Measurements from ENCODE around the gene PALLD.

PALLD gene

DNA sequence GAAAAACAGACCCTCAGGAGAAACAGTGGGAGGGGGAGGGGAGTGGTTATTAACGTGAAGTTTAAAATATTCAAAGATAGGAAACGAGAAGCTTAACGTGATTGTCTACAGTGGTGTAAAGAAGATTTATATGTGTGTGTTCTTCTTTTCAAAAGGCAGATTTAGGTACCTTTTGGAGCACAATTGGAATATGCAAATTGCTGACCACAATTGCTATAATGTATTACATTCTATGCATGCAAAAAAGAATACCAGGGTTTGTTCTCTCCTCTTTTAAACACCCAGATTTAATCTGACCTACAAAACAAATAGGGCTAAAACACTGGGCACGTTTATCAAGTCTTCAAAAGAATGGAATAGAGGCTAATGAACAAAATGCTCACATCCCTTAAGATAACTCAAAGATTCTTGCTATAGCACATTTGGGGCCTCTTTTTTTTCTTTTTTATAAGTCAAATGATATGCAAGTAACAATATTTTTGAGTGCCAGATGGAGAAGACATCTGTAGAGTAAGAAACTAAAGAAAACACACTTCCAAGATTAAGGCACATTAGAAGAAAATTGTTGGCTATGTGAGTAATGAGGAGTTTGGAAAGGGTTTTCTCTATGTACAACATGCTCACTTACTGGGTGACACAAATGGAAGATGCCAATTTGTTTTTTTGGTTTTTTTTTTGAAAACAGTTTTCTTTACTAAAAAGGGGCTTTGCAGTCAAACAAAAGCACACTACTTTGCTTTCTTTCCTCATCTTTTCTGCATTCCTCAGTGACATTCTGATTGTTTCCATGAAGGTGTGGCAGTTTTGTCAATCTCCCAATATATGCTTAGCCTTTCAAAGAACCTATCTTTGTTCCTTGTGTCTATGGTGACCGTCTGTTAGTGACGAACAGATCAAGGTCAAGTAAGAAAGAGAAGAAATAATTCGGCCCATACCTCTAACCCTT, 240.3 kb downstream of the PALLD start:
- no peak overlapping the region for H3K9ac ChIP-seq (ENCODE audit: low read length)
- H3K27me3 ChIP-seq (ENCODE audit: insufficient read depth, low read length) = no peaks in the 10 kb centered on the region
- TF ChIP-seq, protein P1, sequence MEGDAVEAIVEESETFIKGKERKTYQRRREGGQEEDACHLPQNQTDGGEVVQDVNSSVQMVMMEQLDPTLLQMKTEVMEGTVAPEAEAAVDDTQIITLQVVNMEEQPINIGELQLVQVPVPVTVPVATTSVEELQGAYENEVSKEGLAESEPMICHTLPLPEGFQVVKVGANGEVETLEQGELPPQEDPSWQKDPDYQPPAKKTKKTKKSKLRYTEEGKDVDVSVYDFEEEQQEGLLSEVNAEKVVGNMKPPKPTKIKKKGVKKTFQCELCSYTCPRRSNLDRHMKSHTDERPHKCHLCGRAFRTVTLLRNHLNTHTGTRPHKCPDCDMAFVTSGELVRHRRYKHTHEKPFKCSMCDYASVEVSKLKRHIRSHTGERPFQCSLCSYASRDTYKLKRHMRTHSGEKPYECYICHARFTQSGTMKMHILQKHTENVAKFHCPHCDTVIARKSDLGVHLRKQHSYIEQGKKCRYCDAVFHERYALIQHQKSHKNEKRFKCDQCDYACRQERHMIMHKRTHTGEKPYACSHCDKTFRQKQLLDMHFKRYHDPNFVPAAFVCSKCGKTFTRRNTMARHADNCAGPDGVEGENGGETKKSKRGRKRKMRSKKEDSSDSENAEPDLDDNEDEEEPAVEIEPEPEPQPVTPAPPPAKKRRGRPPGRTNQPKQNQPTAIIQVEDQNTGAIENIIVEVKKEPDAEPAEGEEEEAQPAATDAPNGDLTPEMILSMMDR (IDR thresholded peaks at IDR 0.05; ENCODE audit: low read length) = no peak
- TF ChIP-seq EZH2 (IDR thresholded peaks at IDR 0.05; ENCODE audit: borderline replicate concordance, low read length) = no peak
- H3K4me1 ChIP-seq (ENCODE audit: insufficient read depth, low read length, severe bottlenecking) = no peaks in the 10 kb centered on the region
- H3K4me2 ChIP-seq (ENCODE audit: low read length) = no peak overlapping the region
- H3K36me3 ChIP-seq (ENCODE audit: insufficient read depth, low read length) = no peaks in the 10 kb centered on the region
- no peaks in the 10 kb centered on the region for H4K20me1 ChIP-seq (ENCODE audit: insufficient read depth, low read length)
- no peak overlapping the region for H3K4me3 ChIP-seq (ENCODE audit: low read depth, low read length, poor library complexity, severe bottlenecking)
- H3K9me2 ChIP-seq (ENCODE audit: low read depth, low read length) = no peaks in the 10 kb centered on the region
- H3F3A ChIP-seq (ENCODE audit: insufficient read depth, low read length) = no peaks in the 10 kb centered on the region
- no peak overlapping the region for H3K27ac ChIP-seq (ENCODE audit: low read depth, low read length, poor library complexity, severe bottlenecking)
- no peaks in the 10 kb centered on the region for H3K79me2 ChIP-seq (ENCODE audit: insufficient read depth, low read length)
- no peak overlapping the region for H2AFZ ChIP-seq (ENCODE audit: low read length)
- no peaks in the 10 kb centered on the region for H3K9me3 ChIP-seq (ENCODE audit: low read length)

DNA sequence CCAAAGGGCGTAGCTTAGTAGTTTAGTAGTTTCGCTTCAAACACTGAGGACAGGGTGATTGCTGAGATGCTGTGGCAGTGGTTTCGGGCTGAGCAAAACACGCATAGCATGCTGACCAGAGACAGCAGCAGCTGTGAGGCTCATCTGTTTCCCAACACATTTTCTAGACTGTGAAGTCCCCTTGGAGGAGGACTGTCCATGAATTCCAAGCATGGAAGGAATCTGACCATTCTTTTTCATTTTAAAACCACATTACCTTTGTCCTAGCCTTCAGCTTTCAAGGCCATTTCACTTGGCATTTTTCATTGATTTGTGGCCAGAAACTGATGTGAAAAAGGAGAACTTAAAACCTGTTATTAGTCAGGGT, 240.9 kb downstream of the PALLD start:
- H2AFZ ChIP-seq (ENCODE audit: low read length) = no peak overlapping the region
- no peaks in the 10 kb centered on the region for H3K27me3 ChIP-seq (ENCODE audit: insufficient read depth, low read length)
- H3K4me2 ChIP-seq (ENCODE audit: low read length) = no peak overlapping the region
- no peaks in the 10 kb centered on the region for H3K79me2 ChIP-seq (ENCODE audit: insufficient read depth, low read length)
- H3K9ac ChIP-seq (ENCODE audit: low read length) = no peak overlapping the region
- no peak for TF ChIP-seq EZH2 (IDR thresholded peaks at IDR 0.05; ENCODE audit: borderline replicate concordance, low read length)
- TF ChIP-seq, protein P1 (IDR thresholded peaks at IDR 0.05; ENCODE audit: low read length) = no peak
- H3F3A ChIP-seq (ENCODE audit: insufficient read depth, low read length) = no peaks in the 10 kb centered on the region
- no peaks in the 10 kb centered on the region for H3K9me3 ChIP-seq (ENCODE audit: low read length)
- no peaks in the 10 kb centered on the region for H3K36me3 ChIP-seq (ENCODE audit: insufficient read depth, low read length)
- H4K20me1 ChIP-seq (ENCODE audit: insufficient read depth, low read length) = no peaks in the 10 kb centered on the region
- no peak overlapping the region for H3K27ac ChIP-seq (ENCODE audit: low read depth, low read length, poor library complexity, severe bottlenecking)
- H3K4me3 ChIP-seq (ENCODE audit: low read depth, low read length, poor library complexity, severe bottlenecking) = no peak overlapping the region
- no peaks in the 10 kb centered on the region for H3K9me2 ChIP-seq (ENCODE audit: low read depth, low read length)
- H3K4me1 ChIP-seq (ENCODE audit: insufficient read depth, low read length, severe bottlenecking) = no peaks in the 10 kb centered on the region

DNA sequence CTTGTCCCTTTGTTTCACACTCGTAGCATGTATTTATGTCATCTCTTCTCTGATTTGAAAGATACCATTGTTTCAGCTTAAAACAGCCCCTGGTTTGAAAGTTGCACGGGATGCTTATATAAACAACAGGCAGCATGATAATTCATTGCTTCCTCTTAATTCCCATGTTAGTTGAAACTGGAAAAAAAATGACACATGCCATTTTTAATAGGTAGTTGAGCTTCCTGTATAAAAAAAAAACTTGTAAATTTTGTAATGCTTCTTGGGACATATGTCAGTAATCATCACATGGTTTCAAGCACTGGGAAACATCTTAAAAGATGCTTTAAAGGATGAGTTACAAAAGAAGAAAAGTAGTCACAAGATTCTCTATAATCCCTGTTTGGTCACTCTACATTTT, 243.0 kb downstream of the PALLD start:
- no peaks in the 10 kb centered on the region for H3F3A ChIP-seq (ENCODE audit: insufficient read depth, low read length)
- H4K20me1 ChIP-seq (ENCODE audit: insufficient read depth, low read length) = no peaks in the 10 kb centered on the region
- H3K4me3 ChIP-seq (ENCODE audit: low read depth, low read length, poor library complexity, severe bottlenecking) = no peak overlapping the region
- H3K9me2 ChIP-seq (ENCODE audit: low read depth, low read length) = no peaks in the 10 kb centered on the region
- H3K9me3 ChIP-seq (ENCODE audit: low read length) = no peaks in the 10 kb centered on the region
- no peaks in the 10 kb centered on the region for H3K4me1 ChIP-seq (ENCODE audit: insufficient read depth, low read length, severe bottlenecking)
- H3K27me3 ChIP-seq (ENCODE audit: insufficient read depth, low read length) = no peaks in the 10 kb centered on the region
- H3K36me3 ChIP-seq (ENCODE audit: insufficient read depth, low read length) = no peaks in the 10 kb centered on the region
- H3K79me2 ChIP-seq (ENCODE audit: insufficient read depth, low read length) = no peaks in the 10 kb centered on the region
- TF ChIP-seq, protein P1 (IDR thresholded peaks at IDR 0.05; ENCODE audit: low read length) = no peak
- no peak for TF ChIP-seq EZH2 (IDR thresholded peaks at IDR 0.05; ENCODE audit: borderline replicate concordance, low read length)
- H3K9ac ChIP-seq (ENCODE audit: low read length) = no peak overlapping the region
- H2AFZ ChIP-seq (ENCODE audit: low read length) = no peak overlapping the region
- no peak overlapping the region for H3K4me2 ChIP-seq (ENCODE audit: low read length)
- no peak overlapping the region for H3K27ac ChIP-seq (ENCODE audit: low read depth, low read length, poor library complexity, severe bottlenecking)
